22Rv1 (cell line): ENCODE data around the gene DDX19B.

Experiments
- ZFX ChIP-seq: fragments of 450-650 bp; IDR thresholded peaks from 2 replicates; pipeline ENCODE4 v1.6.1; 2017; ENCODE audit warnings: antibody characterized with exemption, borderline replicate concordance
- TF ChIP-seq, protein P1 (sequence below): fragments of 450-650 bp; IDR thresholded peaks from 2 replicates; pipeline ENCODE4 v1.5.1; 2017; ENCODE audit warnings: mild to moderate bottlenecking

DNA sequence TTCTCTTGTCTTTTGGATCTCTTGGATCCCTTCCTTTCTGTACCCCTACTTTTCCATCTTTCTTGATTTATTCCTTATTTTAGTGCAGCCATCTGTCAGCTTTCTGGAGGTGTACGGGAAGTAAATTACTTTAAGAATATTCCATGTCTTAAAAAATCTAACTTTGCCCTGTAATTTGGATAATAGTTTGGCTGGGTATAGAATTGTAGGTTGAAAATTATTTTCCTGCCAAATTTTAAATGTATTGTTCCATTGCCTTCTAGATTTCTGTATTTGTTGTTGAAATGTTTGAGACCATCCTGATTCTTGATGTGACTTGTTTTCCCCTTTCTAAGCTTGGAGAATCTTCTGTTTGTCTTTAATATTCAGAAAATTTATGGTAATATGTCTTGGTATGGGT is 2.1 kb downstream of the DDX19B start:
- TF ChIP-seq, protein P1, sequence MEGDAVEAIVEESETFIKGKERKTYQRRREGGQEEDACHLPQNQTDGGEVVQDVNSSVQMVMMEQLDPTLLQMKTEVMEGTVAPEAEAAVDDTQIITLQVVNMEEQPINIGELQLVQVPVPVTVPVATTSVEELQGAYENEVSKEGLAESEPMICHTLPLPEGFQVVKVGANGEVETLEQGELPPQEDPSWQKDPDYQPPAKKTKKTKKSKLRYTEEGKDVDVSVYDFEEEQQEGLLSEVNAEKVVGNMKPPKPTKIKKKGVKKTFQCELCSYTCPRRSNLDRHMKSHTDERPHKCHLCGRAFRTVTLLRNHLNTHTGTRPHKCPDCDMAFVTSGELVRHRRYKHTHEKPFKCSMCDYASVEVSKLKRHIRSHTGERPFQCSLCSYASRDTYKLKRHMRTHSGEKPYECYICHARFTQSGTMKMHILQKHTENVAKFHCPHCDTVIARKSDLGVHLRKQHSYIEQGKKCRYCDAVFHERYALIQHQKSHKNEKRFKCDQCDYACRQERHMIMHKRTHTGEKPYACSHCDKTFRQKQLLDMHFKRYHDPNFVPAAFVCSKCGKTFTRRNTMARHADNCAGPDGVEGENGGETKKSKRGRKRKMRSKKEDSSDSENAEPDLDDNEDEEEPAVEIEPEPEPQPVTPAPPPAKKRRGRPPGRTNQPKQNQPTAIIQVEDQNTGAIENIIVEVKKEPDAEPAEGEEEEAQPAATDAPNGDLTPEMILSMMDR, result no peak
- TF ChIP-seq ZFX, result no peak
